Measurements from ENCODE around the gene UMAD1.

The UMAD1 gene

DNA sequence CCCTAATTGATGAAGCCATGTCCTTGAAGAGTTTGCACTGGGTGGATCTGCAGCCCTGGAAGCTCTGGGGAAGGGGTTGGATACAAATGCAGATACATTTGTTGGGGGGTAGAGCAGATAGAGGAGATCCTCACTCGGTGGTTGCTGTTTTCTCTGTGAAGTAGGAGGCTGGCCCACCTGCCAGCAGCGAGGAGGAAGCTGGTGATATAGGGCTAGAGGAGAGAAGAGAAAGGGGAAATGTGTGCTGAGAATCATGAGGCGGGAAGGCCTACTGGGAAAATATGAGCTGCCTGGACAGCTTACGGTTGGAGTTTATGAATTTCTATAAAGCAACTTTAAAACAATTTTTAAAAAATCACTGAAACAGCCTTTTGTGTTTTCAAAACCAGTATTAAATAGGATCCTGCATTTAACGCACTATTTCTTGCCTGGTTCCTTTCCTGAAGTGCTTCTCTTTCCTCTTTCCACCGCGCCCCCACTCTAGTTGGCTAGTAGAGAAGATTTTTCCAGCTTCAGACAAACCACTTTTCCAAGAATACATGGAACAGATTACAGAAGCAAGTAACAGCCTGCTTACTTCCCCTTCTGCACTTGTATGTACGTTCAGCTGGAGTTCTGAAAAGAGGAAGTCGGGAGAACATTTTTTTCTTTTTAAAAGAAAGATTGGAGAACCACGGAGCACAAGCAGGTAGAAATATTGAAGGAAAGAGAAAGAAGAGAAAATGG, 227.5 kb downstream of the UMAD1 start:
- CTCF ChIA-PET, result interaction anchor here (1.5 to 2.7 kb wide), 4 partner anchors 10 to 187 kb away, joined by 3 to 6 read pairs (median 4); no protein-coding TSS in a partner anchor
- TF ChIP-seq, protein P1, sequence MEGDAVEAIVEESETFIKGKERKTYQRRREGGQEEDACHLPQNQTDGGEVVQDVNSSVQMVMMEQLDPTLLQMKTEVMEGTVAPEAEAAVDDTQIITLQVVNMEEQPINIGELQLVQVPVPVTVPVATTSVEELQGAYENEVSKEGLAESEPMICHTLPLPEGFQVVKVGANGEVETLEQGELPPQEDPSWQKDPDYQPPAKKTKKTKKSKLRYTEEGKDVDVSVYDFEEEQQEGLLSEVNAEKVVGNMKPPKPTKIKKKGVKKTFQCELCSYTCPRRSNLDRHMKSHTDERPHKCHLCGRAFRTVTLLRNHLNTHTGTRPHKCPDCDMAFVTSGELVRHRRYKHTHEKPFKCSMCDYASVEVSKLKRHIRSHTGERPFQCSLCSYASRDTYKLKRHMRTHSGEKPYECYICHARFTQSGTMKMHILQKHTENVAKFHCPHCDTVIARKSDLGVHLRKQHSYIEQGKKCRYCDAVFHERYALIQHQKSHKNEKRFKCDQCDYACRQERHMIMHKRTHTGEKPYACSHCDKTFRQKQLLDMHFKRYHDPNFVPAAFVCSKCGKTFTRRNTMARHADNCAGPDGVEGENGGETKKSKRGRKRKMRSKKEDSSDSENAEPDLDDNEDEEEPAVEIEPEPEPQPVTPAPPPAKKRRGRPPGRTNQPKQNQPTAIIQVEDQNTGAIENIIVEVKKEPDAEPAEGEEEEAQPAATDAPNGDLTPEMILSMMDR (IDR thresholded peaks at IDR 0.05; ENCODE audit: control extremely low read depth, extremely low read depth, low read depth, missing control alignments), result no peak

DNA sequence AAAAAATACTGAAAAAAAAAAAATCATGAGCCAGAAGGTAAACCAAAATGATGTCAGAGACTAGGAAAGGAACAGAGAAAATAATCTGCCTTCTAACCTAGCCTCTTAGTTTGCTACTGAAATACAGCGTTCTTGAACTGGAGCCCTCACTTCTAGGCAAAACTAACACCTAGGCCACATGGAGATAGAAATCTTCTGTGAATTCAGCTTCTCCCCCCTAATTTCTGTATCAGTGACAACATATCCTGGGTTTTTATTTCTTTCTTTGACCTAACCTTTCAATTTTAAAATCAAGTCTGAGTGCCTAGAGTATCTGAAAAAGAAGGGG, 228.0 kb downstream of the UMAD1 start:
- ChIA-PET CTCF (interaction anchor here (1.0 to 2.7 kb wide), 4 partner anchors 11 to 188 kb away, joined by 3 to 6 read pairs (median 3); no protein-coding TSS in a partner anchor), POLR2A (no interaction called here)
- DNase-seq (ENCODE audit: extremely low spot score), result peak; percentile 19
- TF ChIP-seq, protein P1 (IDR thresholded peaks at IDR 0.05; ENCODE audit: control extremely low read depth, extremely low read depth, low read depth, missing control alignments), result no peak

More for the DNA sequence above, 227.5 kb downstream of the UMAD1 start:
- DNase-seq (ENCODE audit: extremely low spot score), result no peak
- POLR2A ChIA-PET, result no interaction called here

DNA sequence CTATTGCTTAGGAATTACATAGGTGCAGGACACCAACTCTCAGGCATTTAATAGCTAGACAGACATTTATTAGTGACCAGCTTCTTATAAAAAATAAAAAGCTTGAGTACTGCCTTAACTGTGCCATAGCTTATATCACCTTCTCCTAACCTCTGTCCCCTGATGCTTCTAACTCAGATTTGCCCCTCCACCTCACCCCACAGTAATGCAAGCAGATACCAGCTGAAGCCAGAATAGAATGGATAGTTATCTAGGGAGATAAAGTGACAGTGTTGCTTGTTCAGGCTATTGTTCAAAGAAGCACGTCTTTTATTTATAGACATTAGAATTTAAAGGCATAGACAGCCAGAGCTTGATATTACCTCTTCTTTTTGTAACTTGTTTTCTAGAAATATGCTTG, 228.5 kb downstream of the UMAD1 start:
- ChIA-PET POLR2A (no interaction called here), CTCF (interaction anchor here (1.0 to 2.7 kb wide), 5 partner anchors 11 to 188 kb away, joined by 3 to 7 read pairs (median 3); no protein-coding TSS in a partner anchor)
- TF ChIP-seq, protein P1 (IDR thresholded peaks at IDR 0.05; ENCODE audit: control extremely low read depth, extremely low read depth, low read depth, missing control alignments), result no peak
- DNase-seq (ENCODE audit: extremely low spot score), result no peak

DNA sequence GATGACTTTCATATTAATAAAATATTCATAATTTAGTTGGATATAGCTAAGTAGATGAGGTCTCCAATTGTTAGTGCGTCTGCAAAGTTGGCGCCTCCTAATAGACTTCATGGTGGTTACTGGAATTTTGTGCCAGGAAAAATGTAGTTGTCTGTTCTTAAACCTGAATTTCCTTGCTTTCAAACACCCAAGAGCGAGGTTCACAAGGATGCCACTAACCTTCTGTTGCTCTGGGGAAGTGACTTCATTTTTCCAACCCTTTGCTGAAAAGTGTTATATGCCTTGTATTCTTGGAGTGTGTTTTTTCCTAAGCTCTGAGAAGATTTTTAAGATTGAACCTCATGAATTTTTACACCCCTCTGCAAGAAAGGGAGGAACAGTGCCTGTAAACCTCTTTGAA, 229.1 kb downstream of the UMAD1 start:
- TF ChIP-seq, protein P1 (IDR thresholded peaks at IDR 0.05; ENCODE audit: control extremely low read depth, extremely low read depth, low read depth, missing control alignments), result no peak
- ChIA-PET POLR2A (no interaction called here), CTCF (interaction anchor here (1.0 to 2.1 kb wide), 4 partner anchors 10 to 82 kb away, joined by 3 to 7 read pairs (median 4); no protein-coding TSS in a partner anchor)
- DNase-seq (ENCODE audit: extremely low spot score), result no peak

DNA sequence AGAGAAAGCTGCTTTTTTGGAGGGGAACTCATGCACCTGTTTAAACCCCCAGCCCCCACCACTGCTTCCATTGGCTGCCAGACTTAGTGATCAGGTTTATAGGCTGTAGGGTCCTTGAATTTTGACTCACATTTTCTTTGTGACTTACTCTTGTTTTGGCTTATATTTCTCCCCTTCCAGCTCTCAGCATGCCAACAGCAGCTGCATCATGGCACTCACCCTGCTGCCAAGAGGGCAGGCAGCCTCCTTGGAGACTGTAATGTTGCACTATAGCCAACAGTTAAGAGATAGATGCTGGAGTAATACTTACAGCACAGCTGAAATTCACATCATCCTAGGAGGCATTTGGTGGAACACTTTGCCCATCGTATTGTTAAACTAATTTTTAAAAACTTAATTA, 230.0 kb downstream of the UMAD1 start:
- TF ChIP-seq, protein P1 (IDR thresholded peaks at IDR 0.05; ENCODE audit: control extremely low read depth, extremely low read depth, low read depth, missing control alignments), result no peak
- ChIA-PET CTCF (interaction anchor here (1.2 to 2.1 kb wide), 3 partner anchors 12 to 83 kb away, joined by 3 to 7 read pairs (median 4); no protein-coding TSS in a partner anchor), POLR2A (no interaction called here)
- no peak for DNase-seq (ENCODE audit: extremely low spot score)

DNA sequence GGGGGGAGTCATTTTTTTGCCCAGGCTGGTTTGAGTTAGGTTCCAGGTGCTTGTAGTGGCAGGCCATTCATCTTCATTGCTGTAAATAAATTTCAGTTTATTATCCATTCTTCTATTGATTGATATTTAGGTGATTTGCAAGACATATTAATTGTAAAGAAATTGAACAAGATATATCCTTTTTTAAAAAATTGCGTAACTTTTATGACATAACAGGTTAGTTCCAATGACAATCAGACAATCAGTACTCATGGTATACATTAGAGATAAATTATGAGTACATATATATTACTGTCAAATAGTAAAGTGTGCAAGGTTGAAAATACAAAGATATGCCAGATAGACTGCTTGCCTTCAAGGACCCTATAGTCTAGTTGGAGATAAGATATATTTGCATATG, 235.9 kb downstream of the UMAD1 start:
- ChIA-PET POLR2A (no interaction called here), CTCF (interaction anchor here (0.9 to 2.0 kb wide), 2 partner anchors 8 to 10 kb away, joined by 3 to 5 read pairs; no protein-coding TSS in a partner anchor)
- TF ChIP-seq, protein P1 (IDR thresholded peaks at IDR 0.05; ENCODE audit: control extremely low read depth, extremely low read depth, low read depth, missing control alignments), result no peak
- DNase-seq (ENCODE audit: extremely low spot score), result no peak
